GM12873 (cell line): ENCODE results near the gene VEGFA.

Source experiments
- CTCF ChIP-seq: IDR thresholded peaks from 2 replicates; pipeline ENCODE4 v1.5.1; 2012; ENCODE audit warnings: low read depth, mild to moderate bottlenecking, moderate library complexity, low read length, control low read depth; ENCODE audit not compliant: insufficient read depth; ENCODE audit errors: missing control alignments

VEGFA gene

GRCh38 chr6:43776115-43776798 is 6.2 kb downstream of the VEGFA start:
- TF ChIP-seq CTCF: no peak

GRCh38 chr6:43776799-43777776 is 7.1 kb downstream of the VEGFA start:
- TF ChIP-seq CTCF: no peak

- TF ChIP-seq CTCF: no peak
Measured at GRCh38 chr6:43778131-43778855, 8.3 kb downstream of the VEGFA start.

GRCh38 chr6:43778976-43779851 is 9.2 kb downstream of the VEGFA start:
- no peak for TF ChIP-seq CTCF

DNA sequence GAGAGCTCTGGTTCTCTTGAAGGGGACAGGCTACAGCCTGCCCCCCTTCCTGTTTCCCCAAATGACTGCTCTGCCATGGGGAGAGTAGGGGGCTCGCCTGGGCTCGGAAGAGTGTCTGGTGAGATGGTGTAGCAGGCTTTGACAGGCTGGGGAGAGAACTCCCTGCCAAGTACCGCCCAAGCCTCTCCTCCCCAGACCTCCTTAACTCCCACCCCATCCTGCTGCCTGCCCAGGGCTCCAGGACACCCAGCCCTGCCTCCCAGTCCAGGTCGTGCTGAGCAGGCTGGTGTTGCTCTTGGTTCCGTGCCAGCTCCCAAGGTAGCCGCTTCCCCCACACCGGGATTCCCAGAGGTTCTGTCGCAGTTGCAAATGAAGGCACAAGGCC is 9.8 kb downstream of the VEGFA start:
- no peak for TF ChIP-seq CTCF

DNA sequence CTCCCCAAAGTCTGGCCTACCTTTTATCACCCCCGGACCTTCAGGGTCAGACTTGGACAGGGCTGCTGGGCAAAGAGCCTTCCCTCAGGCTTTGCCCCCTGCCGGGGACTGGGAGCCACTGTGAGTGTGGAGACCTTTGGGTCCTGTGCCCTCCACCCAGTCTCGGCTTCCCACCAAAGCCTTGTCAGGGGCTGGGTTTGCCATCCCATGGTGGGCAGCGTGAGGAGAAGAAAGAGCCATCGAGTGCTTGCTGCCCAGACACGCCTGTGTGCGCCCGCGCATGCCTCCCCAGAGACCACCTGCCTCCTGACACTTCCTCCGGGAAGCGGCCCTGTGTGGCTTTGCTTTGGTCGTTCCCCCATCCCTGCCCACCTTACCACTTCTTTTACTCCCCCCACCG is 10.3 kb downstream of the VEGFA start:
- TF ChIP-seq CTCF: no peak
